Activated CD8-positive, alpha-beta memory T cell treated with anti-CD3 and anti-CD28 coated beads for 48 hours (primary cell): Measurements from ENCODE around the gene SUCNR1.
"Not testable (repeated sequence)": the region's sequence is repeated elsewhere in the genome, so short reads cannot be mapped to it uniquely, and the experiment has no call there.

Source experiments
- DNase-seq, 3 experiments: peaks; one replicate each; pipeline ENCODE4 v3.0.0-alpha.2; 2020; ENCODE audit warnings: low read depth in 2 of 3, low spot score in 2 of 3

Gene SUCNR1, protein sequence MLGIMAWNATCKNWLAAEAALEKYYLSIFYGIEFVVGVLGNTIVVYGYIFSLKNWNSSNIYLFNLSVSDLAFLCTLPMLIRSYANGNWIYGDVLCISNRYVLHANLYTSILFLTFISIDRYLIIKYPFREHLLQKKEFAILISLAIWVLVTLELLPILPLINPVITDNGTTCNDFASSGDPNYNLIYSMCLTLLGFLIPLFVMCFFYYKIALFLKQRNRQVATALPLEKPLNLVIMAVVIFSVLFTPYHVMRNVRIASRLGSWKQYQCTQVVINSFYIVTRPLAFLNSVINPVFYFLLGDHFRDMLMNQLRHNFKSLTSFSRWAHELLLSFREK

DNA sequence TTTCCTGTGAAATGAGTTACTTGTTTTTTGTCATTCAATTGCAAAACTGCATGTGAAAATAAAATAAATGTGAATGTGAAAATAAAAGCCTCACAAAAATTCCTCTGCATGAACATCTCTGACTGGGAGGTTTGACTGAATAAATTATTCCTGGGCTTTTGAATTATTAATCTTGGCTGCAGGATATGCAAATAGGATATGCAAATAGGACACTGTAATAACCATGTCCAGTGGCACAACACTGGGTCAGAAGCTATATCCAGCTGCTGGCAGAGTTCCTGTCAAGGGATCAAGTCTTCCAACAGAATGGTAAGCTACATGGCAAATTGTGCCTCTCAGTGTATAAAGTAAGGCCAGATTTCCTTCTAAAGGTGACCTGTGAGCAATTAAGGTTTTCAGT, at the start of gene SUCNR1:
SUCNR1 (plus strand) TSS at position 246 of the 400 bp plus-strand sequence. CDS start 6,250 bp downstream, outside the sequence.
- DNase-seq: no peak

DNA sequence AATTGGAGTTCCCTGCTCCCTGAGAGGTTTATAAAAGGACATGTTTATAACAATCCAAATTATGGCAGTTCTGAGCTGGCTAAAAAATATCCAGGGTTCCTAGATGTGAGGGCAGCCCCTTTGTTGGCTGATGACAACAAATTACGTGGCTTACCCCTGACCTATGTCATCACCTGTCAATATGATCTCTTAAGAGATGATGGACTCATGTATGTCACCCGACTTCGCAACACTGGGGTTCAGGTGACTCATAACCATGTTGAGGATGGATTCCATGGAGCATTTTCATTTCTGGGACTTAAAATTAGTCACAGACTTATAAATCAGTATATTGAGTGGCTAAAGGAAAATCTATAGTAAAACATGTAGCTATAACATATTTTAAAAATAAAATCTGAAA, 45.6 kb upstream of the SUCNR1 start:
- no peak for DNase-seq

DNA sequence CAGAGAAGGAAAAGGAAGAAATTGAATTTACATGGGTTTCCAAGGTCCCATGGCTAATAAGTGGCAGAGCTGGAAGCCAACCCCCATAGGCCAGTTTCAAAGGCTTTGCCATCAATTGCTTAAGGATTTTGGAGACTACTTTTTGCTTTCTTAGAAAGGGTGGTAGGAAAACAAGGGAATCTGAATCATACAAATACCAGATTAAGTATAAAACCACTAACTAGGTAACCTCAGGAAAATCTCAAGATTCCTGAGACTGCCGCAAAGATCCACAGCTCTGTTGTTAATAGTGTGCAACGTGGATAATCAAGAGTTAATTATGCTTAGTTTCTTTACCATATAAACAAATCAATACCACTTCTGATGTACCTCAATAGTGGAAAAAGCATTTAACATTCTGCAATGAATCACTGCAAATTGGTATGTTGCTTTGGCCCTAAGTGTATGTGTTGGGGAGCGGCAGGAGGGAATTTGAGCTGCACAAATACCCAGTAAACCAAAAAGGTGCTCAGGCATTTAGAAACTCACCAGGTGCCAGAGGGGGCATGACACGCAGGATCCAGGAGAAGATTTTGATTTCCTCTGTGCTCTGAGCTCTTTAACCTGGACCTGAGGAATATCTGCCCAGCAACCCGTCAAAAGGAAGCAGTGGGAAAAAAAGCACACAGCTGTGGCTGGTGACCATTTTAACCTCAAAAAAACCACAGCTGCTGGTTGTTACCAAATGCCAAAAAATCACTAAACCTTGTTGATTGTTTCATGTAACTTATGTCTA, 37.5 kb upstream of the SUCNR1 start:
- no peak for DNase-seq

DNA sequence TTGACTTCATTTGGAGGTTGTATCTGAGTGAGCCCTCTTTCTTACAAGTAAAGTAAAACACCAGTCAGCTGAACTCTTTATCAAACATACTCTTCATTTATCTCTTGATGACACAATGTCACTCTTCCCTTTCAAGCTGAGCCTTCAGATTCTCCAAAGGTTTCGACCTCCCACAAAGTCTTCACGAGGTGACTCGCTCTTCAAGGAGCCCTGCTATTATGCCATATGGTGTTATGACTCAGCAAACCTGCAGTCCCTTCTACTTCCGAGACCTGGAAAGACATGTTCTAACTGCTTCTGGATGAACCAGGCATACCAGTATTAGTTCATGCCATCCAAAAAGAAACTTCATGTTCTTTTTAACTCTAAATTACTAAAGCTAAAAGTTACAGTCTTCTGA, 36.4 kb upstream of the SUCNR1 start:
- DNase-seq: no peak

DNA sequence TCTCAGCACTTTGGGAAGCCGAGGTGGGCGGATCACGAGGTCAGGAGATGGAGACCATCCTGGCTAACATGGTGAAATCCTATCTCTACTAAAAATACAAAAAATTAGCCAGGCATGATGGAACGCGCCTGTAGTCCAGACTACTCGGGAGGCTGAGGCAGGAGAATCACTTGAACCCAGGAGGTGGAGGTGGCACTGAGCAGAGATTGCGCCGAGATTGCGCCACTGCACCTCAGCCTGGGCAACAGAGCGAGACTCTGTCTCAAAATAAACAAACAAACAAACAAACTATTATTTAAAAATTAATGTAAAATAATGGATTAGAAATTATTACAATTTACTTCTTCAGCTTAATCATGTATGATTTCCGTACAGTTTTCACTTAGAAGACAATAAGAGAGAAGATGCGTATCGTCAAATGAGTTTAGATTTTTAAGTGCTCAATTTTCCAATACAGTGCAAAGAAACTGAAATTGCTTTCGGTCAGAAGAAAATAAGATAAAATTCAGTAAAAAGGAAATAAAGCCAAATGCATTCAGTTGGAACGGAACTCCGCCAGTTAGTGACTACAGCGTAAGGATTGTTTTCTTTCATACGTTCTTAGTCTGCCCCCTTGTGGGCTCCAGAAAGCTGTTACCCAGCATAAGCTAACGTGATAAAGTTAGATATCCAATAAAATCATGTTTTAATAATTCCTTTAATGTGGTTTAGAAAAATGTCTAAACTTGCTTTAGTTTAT, 34.7 kb upstream of the SUCNR1 start:
- DNase-seq: no peak

DNA sequence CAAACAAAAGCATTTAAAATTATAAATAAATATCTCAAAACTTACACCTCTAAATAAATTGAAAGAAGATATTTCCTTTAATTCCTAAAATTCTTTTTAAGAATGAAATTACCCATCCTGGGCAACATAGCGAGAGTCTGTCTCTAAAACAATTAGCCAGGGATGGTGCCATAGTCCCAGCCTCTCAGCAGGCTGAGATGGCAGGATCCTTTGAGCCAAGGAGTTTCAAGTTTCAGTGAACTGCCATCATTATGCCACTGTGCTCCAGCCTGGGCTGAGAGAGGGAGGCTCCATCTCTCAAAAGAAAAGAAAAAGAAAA, 34.2 kb upstream of the SUCNR1 start:
- DNase-seq: no peak

DNA sequence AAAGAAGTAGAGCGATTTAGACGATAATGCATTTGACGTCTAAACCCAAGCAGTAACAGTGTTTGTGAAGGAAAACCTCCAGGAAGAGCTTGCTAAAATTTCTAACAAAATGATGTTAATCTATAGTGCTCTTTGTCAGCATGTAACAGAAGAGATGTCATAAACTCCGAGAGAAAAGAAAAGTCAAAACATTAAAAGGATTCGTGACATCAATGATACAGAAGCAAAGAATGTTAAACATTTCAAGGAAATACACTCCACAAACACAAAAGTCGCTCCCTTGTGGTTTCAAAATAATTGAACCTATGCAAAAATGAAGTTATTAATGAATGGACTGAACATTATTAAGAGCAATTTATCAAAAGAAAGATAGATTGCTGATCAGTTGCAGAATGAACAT, 31.6 kb upstream of the SUCNR1 start:
- no peak for DNase-seq

DNA sequence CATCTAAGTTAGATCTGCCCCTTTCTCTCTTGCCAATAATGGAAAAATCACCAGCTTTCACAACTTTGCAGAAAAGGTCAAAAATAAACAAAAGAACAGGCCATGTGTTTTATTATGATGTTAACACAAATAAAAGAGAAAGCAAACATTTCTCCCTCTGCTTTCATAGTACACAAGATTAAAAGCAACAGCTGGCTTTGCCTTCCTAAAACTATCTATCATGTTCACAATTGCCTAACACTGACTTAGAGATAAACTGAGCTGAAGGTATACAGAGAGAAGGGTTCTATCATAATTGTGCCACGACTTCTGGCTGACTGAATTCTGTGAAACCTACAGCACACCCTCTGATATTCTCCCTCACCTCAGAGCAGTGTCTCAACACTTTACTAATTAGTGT, 30.2 kb upstream of the SUCNR1 start:
- DNase-seq: no peak

DNA sequence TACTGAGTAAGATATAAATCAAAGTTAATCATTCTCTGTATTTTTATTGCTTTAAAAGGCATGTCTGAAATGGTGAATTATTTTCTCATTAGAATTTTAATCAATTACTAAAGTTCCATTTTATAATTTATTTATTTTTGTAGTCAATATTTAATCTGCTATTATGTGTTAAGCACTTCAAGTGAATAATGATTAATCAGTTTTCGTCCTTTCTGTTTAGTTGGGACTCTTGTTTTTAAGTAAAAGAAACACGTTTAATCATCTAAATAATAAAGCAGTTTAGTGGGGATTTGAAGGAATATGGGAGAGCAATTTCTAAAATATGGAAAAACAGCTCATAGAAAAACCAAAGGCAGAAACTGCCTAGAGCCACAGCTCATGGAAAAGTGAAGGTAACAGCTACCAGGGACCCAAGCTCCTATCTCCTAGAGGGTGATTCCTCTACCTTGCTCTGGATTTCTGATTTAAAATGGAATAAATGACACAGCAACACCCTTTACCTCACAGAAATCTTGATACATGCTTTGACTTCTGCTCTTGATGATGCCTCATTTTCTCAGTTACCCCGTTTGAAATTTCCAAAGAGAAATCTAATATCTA, 28.0 kb upstream of the SUCNR1 start:
- DNase-seq: no peak

DNA sequence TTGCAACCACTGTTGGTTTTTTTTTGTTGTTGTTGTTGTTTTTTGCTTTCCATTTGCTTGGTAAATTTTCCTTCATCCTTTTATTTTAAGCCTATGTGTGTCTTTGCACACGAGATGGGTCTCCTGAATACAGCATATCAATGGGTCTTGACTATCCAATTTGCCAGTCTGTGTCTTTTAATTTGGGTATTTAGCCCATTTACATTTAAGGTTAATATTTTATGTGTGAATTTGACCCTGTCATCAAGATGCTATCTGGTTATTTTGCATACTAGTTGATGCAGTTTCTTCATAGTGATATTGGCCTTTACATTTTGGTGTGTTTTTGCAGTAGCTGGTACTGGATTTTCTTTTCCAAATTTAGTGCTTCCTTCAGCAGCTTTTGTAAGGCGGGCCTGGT, 23.4 kb upstream of the SUCNR1 start:
- not testable (repeated sequence) for DNase-seq

DNA sequence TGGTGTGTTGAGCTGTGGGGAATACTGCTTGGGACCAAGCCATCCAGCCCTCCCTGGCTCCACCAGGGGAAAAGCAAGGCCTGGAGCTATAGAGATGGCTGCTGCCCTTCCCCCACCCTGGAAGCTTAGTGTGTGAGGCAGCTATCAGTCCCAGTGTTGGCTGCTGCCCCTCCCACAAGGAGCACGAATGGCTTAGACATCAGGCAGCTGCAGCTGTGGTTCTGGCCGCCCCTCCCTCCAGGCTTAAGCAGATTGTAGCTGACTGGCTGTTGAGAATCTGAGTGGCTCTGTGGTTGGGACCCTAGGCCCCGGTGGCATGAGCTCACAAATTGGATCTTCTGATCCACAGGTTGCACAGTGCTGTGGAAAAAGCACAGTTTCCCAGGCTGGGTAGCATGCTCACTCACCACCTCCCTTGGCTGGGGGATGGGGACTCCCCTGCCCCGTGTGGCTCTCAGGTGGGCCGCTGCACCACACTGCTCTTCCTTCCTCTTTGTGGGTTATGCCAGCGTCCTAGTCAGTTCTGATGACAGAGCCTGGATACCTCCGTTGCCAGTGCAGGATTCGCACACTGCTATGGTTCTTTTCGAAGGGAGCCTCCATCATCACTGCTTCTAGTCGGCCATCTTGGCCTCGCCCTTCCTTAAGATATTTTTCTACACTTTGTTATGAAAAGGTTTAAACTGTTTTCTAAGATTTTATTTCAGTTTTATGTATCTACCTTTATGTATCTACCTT, 21.2 kb upstream of the SUCNR1 start:
- DNase-seq: no peak

DNA sequence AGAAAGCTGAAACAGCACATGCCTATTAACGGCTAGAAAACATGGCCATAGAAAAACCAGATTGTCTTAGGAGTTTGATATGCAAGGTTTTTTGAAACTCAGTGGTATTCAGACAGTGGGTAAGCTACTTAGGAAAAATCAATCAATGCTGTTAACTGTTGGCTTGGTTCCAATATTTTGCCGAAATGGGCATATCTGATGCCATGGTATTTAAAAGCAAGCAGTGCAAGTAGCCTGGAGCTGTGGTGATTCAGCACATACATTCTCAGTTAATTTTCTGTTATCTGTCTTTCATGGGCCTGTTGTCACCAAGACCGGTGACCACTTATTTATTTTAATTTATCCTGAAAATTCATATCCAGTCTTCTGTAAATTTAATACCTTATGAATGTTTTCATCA, 17.3 kb upstream of the SUCNR1 start:
- DNase-seq: no peak

DNA sequence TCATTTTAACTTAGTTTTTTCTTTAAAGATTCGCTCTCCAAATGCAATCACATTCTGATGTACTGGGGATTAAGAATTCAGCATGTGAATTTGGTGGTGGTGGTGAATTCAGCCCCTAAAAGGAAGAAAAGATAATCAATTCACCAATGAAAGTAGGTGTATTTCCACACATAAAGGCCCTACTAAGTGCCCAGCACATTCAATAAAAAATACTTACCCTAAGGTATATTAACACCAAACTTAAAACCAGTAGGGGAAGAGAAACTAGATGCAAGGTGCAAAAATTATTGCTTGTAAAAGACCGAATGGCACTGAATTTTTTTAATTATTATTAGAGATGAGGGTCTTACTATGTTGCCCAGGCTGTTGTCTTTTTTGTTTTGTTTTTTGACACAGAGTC, 16.8 kb upstream of the SUCNR1 start:
- DNase-seq: no peak

DNA sequence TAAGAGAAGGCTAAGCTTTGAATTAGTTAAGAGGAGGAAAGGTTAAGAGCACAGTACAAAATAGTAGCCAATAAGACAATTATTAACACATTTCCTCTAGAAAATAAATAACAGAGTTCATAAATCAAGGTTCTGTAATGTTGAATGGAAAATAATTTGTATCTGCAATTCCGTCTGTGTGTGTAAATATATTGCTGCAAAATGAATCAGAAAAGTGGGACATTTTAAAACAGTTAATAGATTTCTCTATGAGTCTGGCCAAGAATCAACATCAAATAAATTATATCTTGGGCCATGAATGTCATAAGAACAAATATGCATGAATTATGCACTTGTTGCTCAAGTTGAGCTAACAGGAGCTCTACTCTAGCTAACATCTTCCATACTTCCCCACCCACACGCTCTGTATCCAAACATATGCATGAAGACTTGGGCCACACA, 14.2 kb upstream of the SUCNR1 start:
- DNase-seq: no peak

DNA sequence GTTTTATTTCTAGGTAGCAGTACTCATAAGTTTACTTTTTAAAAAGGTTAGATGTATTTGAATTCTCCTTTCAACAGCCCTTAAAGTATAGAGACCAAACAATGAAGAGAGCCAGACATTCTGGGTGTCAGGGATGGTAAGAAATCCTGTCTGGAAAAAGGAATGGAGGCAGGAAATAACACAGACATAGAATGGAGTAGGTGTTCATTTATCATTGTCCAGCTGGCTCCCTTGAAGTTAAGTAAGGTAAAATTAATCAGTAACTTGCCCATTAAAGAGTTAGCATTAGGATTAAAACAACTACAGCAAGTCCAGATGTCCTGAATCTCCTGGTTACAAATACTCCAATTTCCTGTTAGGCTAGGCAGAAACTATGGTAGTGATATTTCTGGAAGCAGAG, 13.5 kb upstream of the SUCNR1 start:
- no peak for DNase-seq

DNA sequence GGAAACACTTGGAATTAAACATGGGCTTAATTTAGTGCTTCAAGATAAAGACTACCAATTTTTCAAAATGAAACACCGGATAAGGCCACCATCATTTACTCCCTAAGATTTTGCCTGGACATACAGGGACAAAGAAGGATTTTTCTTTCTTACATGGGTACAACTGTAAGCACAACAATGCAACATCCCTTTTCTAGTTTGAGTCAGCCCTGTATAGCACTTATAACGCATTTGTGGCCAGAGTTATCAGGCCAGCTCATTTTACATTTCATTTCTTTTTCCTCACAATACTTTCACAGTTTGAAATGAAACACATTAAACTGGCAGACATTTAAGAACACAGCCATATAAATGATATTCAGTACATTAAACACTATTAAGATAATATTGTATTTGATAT, 9.8 kb upstream of the SUCNR1 start:
- DNase-seq: no peak

DNA sequence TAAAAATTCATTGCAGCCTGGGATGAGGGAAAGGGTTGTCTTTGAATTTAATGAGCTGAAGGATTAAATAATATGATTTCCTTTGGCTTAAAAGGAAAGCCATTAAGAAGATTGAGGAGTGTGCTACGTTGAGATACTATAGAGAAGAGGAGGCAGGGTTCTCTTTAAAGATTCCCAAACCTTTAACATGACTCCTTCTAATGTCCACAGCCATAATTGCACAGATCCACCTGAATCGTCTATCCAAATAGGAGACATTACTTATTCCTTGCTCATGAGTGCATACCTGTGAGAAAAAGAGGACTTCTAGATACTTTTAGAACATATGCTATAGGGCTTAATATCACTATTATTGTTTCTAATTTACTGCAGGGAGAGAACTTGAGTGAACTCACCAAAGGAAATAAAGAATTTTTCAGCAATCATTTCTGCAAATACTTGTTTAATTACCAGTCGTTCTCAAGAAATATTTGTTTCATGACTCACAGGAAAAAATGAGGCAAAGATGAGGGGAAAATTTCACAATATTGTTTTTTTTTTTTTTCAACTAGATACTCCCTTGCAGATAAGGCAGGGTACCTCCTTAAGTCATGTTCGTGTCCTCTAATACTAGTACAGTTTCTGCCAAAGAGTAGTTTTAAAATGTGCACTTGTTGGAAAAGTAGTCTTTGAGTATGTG, 8.9 kb upstream of the SUCNR1 start:
- no peak for DNase-seq

DNA sequence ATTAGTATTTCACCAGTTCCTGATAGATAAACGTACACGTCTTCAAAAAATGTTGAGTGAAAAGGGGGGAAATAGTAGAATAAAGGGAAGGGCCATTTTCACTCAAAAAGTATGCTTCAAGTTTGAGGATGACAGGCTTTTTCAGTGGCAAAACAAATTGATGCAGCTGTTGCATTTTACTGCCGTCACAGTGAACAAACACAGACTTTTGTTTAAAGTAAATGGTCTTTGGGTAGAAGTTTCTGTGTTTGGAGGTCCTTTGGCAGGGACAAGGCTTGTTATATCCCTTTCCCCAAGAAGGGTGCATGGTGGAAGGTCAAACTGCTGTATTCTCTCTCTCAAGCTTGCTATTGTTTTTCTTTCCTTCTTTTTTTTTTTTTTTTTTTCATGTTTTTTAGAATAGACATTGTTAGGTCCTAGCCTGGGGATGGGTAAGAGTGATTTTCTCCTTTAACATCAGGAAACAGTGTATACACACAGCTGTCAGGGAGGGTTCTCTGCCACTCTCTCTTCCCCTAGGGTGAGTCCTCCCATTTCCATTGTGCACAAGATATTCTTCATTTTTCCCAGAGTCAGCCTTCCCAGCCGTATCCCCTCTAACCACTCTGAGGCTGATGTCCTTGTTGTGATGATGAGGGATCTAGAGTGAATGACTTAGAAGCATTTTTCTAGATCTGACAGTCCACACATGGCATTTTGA, 6.6 kb upstream of the SUCNR1 start:
- DNase-seq: no peak

DNA sequence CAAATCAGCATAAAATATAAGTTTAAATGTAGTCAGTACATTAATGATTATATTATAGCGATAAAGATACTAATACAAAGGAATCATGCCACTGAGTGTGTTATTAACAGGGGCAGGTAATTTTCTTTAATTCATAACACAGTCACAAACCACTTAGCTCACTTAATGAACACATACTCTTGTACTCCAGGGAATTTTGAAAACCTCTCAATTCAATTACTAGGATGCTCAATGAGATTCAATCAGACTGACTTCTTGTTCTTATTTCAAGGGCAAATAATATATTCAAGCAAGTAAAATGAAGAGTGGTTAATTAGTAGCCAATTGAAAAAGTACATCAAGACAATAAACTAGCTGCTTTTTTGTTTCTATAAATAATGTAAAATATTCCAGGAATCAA, 5.8 kb upstream of the SUCNR1 start:
- DNase-seq: no peak

DNA sequence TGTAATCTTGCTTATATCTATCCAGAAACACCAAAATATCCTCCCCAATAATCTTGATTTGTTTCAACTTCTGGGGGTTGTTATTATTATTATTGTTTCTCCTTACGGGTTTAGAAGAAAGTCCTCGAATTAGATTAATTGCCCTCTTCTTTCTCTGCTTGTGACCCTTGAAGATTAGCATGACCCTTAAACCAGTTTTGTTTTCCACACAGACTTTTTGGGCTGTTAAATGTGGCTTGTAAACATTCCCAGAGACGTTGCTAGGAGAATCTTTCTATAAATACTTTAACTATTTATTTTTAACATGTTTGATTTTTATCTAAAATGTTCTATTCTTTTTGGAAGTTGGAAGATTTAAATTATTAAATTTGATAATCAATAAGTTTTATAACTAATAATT, 4.3 kb upstream of the SUCNR1 start:
- DNase-seq: no peak
